NCI-H187 treated with DMSO at 0.1 percent for 48 hours (cell line): ENCODE data around the gene PADI1.
"Not testable (repeated sequence)": the region's sequence is repeated elsewhere in the genome, so short reads cannot be mapped to it uniquely, and the experiment has no call there.

Experiments
- DNase-seq: peaks from one replicate; lab custom pipeline; 2025; lab: John Stamatoyannopoulos, UW

PADI1 gene

DNA sequence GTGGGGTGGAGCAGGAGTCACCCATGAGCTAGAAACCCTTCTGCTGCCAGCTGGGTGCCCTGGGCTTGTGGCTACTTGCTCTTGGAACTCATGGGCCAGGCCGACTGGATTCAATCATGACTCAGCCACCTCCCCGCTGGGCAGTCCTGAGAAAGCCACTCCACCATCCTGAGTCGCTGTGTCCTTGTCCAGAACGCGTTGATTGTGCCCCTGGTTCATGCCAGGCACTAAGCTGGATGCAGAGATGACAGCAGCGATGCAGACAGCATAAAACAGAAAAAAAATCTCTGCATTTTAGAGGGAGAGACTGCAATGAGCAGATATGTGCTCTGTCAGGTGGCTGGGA lies 10.6 kb downstream of the PADI1 start:
- no peak for DNase-seq

DNA sequence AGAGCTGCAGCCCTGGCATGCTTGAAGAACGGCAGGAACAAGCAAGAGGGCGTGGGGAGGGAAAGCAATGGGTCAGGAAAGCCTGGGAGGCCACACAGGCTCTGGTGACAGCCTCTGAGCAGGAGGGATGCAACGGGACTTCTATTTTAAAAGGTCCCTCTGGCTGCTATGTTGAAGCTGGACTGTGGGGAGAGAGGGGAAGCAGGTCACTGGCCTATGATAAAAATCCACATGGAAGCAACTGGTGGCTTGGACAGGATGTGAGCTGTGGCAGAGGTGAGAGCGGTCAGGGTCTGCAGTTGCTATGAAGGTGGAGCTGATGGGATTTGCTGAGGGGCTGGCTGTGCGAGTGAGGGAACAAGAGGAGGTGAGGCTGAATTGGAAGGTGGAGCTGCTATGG lies 11.2 kb downstream of the PADI1 start:
- no peak for DNase-seq

DNA sequence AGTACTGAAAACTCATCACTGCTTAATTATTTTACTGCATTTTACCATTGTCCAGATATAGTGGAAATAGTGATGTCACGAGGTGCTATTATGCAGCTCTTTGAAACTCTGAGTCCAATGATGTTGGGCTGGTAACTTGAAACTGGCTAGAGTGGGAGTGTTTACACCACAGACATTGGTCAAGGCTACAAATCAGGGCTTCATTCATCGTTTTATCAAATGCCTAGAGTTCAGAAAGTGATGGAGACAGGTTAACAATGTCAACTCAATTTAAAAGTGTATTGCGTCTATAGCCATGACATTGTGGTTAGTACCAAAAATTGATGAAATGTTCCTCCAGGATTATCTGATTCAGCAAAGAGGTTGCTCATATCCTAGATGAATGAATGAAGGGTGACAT lies 12.7 kb downstream of the PADI1 start:
- no peak for DNase-seq

DNA sequence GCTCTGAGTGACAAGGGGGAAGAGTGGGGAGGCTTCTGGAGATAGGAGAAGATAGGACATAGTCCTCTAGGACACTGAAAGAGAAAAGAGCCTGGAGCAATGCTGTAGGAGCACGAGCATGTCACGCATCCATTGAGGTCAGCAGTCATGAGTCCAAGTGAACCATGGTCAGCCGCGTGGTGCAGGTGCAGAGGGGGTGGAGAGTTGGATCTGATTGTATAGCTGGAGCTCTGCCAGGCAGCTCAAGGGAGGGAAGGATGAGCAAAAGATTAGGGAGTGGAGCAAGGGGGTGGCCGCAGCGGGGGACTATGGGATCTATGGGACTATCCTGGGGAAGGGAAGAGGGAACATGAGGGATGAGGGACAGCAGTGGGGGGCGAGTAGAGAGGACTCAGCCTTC lies 14.0 kb downstream of the PADI1 start:
- no peak for DNase-seq

DNA sequence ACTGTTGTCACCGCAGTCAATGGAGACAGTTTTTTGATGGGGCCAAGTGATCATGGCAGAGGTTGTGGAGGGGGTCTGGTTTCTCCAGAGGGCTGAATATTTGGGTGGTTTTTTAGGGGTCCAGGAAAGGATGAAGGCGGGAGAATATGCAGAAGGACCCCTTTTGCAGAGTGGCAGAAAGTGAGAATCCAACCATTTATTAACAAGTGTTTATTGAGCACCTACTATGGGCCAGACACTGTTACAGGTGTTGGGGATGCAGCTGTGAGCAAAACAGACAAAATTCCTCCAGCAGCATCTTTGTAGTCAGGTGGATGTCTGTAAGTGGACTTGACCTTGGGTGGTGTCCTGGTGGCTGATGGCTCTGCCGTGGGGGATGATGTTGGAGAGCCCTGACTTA lies 15.4 kb downstream of the PADI1 start:
- DNase-seq: no peak

DNA sequence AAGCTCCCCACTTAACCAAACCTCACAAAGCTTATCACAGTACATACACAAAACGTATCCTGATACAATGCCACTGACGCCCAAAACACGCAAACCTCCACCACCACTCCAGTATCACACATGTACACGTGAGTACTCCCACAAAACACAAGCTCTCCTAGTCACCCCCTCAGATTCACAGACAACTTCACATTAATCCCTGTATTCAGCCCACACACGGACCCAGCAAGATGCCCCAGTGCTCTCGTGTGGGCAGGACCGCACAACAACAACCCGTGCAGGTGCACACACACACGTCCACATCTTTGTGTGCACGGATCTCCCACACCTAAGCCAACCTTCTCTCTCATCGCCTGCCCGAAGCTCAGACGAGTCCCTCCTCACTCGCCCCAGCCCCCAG lies 17.6 kb downstream of the PADI1 start:
- DNase-seq: no peak

DNA sequence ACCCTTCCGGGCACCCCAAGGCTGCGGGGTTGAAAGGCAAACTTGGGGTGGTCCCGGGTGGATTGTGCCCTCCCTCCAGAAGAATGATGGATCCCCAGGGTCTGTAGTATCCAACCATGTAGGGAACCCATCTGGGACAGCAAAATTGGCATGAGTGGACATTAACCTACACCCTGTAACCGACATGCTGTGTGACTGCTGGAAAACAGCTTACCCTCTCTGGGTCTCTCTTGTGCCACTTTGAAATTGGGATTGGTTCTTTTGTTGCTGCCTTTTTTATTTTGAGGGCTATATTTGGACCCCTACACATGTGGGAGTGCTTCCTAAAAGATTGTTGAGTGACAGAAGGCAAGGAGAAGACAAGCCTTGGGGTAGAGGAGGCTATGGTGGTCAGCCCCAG lies 19.5 kb downstream of the PADI1 start:
- DNase-seq: no peak

DNA sequence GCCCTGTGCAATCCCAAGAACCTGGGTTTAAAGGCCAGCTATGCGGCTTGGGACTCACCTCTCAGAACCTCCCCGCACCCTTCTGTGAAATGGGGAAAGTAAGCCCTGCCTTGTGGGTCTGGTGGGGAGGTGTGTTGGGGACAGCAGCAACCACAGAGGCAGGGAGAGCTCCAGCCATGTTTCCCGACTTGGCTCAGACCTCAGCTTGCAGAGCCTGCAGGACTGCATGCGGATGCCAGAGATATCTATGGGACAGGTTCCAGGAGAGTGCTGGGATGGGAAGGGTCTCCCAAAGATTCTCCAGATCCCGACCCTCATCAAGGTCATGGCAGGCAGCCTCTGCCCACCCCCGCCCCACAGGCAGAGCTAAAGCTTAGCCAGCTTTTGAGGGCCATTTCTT lies 20.2 kb downstream of the PADI1 start:
- DNase-seq: no peak

DNA sequence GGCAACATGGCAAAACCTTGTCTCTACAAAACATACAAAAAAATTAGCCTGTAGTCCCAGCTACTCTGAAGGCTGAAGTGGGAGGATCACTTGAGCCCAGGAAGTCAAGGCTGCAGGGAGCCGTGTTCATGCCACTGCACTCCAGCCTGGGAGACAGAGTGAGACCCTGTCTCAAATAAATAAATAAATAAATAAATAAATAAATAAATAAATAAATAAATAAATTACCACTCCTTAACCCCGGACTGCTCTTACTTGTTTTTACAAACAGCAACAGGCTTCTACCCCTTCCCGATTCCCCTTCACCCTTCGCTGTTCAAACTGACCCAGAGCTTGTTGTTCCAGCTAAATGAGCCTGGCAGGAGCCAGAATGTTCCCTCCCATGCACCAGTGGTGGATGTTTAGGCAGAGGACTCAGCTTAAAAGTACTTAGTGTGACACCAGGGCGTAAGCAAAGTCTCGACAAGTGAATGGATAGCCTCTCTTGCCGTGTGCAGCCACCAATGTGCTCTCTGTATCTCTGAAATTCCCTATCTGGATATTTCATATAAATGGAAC lies 22.5 kb downstream of the PADI1 start:
- no peak for DNase-seq

DNA sequence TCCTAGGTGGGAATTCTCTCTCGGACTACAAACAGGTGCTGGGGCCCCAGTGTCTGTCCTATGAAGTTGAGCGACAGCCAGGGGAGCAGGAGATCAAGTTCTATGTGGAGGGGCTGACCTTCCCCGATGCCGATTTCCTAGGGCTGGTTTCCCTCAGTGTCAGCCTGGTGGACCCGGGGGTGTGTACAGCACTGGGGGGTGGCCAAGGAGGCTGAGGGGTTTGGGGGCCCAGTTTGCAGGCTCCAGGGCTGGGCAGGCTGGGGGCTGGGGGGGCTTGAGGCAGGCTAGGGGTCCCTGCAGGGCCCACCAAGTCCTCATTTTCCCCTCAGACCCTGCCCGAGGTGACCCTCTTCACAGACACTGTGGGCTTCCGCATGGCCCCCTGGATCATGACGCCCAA lies 23.7 kb downstream of the PADI1 start:
- no peak for DNase-seq

DNA sequence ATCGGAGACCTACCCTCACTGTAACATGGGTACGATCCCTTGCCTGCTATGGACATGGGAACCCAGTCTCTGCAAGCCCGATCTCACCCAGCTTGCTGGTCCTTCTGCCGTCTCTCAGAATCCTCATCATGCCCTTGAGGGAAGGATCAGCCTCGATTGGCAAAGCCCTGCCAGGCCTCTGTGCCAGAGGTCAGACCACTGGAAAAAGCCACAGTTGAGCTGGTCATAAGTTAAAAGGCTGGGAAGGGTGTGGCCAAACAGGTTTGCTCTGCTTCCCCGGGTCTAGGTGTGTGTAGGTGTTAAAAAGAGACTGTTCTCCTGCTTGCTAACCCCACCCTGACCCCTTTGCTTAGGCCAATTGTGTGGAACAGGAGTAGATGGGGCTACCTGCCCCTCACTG lies 24.5 kb downstream of the PADI1 start:
- DNase-seq: no peak

DNA sequence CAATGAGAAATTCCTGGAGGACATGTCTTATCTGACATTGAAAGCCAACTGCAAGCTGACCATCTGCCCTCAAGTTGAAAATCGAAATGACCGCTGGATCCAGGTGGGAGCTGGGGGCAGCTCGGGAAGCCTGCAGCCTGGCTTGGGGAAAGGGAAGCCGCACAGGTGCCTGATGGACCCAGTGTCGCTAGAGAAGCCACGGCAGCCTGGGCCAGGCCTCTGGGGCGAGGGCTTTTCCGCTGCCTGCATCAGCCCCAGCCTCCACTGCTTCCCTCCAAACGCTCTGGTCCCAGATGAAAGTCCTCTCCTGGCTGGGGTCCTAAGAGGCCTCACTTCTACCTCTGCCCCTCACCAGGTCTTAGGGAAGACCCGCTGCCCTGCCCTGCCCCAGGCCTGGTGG lies 25.2 kb downstream of the PADI1 start:
- DNase-seq: no peak

DNA sequence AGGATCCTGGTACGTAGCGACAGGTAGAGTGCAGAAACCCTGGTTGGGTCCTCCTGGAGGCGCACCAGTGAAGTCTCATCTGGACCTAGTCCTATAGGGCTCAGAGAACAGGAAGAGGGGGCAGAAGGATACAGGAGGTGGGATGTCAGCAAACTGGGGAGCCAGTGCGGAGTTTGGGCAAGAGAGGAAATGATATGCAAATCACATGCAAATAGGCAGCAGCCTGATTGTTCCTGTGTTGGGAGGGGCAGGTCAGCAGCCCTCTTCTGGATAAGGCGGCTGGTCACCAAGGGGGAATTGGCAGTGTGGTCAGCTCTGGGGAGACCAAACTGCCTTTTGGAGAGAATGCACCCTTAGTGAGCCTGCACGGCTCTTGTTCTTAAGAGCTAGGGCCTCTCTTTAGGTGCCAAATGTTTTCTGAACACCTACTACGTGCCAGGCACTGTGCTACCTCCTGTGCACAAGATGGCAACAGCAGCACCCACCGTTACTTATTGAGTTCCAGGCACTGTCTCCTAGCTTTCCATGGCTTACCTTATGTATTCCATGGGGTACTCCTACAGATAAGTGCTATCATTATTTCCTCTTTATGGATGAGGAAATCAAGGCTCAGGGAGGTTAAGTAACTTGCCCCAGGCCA lies 25.9 kb downstream of the PADI1 start:
- DNase-seq: no peak

DNA sequence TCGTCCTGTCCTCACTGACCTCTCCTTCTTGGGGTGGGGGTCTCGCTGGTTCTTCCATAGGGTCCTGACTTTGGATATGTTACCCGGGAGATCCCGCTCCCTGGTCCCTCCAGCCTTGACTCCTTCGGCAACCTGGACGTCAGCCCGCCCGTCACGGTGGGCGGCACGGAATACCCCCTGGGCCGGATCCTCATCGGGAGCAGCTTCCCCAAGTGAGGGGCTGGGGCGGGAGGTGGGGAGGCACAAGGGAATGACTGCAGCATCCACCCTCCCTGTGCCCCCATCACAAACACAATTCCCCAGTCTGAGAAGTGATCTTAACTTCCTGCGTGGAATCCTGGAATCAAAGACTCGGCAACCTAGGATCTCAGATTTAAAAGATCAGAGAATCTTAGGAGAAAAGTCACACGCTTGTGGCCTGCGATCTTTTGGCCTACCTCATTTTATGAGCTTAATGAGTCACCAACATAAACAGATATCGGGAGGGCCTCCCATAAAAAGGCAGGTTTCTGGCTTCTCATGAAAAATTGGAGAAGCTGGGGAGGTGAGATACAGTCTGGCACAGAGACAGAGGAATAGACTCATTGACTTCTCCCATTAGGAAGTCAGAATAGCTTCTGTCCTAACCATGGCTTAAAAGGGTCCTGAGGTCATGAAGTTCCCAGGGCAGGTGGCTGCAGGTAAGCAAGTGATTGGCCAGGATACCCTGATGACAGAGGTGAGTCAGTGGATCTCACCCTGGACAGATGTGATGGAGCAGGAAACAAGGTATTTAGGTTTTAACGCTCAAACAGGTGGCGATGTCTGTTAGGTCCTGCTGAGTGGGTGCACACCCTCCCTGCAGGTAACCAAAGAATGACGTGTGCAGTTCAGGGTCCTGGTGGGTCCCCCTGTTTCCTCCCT lies 28.1 kb downstream of the PADI1 start:
- no peak for DNase-seq

DNA sequence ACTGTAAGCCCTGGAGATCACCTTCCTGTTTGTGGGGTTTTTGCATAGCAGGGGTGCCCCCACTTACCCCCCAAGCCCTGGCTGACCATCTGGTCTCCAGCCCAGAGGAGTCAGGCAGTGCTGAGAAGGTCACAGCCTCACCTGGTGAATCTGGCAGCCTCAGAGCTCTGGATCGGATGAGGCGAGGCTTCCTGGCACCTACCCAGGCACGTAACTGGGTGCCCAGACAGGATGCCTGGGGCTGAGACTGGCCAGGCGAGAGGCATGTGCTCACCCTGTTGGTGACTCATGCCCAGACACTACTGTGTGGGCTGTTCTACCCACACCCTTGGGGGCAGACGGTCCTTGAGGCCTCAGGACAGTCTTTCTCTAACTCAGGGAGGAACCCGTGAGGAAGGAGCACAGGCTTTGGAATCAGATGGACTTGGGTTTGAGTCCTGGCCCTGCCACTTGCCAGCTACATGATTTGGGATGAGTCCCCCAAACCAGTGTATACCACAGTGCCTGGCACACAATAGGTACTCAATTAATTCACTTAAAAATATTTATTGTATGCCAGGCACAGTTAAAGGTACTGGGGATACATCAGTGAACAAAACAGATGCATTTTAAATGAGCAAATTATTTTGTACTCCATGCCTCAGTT lies 28.9 kb downstream of the PADI1 start:
- no peak for DNase-seq

DNA sequence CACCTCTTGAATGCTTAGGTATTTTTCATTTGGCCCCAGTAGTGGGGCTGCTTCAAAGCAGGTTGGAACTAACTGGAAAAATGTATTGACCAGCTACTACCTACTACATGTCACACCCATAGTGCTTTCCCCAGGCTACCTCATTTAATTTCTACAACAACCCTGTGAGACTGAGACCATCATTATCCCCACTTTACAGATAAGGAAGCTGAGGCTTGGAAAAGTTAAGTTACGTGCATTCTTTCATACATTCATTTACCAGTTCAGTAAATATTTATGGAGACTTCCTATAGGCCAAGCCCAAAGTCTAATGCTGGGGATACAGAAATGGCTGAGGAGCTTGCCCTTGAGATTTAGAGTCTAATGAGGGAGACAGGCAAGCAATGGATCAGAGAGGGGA lies 29.5 kb downstream of the PADI1 start:
- DNase-seq: no peak

DNA sequence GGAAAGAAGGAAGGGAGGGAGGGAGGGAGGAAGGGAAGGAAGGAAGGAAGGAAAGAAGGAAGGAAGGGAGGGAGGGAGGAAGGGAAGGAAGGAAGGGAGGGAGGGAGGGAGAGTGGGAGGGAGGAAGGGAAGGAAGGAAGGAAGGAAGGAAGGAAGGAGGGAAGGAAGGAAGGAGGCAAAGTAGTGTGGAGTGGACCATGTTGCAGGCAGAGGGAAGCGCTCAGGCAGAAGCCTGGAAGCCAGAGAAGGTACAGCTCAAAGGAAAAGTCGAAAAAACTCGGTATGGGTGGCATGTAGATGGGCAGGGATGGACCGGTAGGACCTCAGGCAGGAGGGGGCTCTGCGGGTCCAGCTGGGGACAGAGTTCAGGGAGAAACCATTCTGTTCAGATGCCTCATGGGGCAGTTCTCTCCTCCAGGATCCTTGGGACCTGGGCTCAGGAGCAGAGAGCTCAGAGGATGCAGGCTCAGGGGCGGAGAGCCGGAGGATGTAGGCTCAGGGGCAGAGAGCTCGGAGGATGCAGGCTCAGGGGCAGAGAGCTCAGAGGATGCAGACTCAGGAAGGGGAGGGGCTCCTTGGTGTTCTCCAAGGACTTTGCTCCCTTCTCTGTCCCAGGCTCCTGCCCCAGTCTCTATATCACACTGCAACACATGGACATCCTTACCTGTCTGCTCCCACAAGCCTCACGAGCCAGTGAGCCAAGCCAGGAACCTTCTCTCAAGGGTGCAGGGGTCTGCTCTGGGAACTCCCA lies 30.4 kb downstream of the PADI1 start:
- DNase-seq: no peak

DNA sequence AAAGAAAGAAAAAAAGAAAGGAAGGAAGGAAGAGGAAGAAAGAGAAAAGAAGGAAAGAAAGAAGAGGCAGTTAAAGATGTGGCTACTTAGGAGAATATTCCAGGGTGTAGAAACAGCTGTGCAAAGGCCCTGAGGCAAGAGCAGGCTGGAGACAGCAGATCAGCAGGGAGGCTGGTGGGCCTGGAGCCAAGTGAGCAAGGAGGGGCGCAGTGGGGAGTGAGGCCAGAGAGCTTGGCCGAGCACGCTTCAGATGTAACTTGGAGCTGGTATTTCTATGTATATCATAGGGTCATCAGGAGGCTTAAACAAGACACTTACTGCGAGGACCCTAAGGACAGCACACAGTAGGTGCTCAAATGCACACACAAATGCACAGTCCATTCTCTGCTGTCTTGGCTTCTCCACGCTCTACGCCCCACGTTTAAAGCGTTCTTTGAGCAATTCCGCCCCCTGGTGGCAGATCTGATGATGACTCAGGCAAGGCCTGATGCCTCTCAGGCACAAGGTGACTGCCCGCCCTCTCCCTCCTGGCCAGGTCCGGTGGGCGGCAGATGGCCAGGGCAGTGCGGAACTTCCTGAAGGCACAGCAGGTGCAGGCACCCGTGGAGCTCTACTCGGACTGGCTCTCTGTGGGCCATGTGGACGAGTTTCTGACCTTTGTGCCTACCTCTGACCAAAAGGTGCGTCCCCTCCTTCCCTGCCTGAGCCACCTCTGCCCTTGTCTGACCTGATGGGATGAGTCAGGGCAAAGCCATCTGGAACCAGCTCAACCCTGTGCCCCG lies 32.0 kb downstream of the PADI1 start:
- no peak for DNase-seq

DNA sequence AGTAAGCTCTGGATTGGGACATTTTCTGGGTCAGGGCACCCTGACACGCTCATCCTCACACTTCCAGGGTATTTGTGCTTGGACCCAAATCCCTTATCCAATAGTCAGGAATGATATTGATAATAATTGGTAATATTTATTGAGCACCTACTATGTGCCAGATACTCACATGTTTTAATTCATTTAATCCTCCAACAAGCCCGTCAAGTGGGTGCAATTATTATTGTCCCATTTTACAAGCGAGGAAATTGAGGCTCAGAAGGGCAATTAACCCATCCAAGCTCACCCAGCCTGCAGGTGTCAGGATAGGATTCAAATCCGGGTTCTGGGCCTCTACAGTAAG lies 32.6 kb downstream of the PADI1 start:
- DNase-seq: no peak

DNA sequence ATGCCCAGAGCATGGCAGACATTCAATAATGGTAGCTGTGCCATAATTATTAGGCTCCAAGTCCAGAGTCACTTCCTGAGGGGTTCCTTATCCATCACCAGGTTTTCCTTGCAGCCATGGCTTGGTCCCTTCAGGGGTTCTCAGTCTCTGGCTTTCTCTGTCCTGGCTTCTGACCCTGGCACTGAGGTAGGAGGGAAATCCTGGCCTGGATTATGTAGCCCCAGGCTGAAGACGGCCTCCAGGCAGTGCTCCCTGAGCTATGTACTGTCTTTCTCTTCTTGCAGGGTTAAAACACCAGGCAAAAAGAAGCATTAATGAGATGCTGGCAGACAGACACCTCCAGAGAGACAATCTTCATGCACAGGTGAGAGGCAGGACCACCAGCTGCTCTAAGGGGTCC lies 34.5 kb downstream of the PADI1 start:
- DNase-seq: peak; percentile 1

DNA sequence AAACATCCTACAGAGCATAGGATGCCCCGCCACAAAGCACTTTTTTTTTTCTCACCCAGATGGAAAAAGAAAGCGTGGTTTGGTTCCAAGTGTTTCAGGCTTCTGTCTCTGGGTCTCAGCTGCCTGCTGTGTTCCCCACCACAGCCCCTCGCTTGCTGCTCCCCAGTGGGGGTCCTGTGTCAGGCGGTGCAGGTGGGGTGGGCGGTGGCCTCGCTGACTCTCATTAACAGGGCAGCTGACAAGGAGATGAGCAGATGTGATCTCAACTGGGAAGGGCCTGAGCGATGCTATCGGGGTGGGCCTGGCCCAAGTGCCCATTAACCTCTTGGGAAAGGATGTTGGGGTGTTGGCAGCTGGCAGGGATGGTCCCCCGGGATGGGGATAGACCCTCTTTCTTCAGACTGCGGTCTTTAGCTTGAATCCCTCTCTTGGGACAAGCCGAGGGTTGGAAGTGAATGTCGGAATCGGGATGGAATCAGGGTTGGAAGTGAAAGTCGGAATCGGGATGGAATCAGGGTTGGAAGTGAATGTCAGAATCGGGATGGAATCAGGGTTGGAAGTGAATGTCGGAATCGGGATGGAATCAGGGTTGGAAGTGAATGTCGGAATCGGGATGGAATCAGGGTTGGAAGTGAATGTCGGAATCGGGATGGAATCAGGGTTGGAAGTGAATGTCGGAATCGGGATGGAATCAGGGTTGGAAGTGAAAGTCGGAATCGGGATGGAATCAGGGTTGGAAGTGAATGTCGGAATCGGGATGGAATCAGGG lies 36.3 kb downstream of the PADI1 start:
- not testable (repeated sequence) for DNase-seq
